LNCaP clone FGC (cell line): Measurements from ENCODE around the gene TNXB.

Experiments
- DNase-seq: peaks from one replicate; pipeline ENCODE4 v3.0.0-alpha.2; 2011; ENCODE audit warnings: low read depth
- H3K4me3 ChIP-seq: 2 replicates; pipeline ENCODE4 v1.5.1; 2011; ENCODE audit warnings: mild to moderate bottlenecking, low read depth, low read length, control low read depth
- CTCF ChIP-seq: IDR thresholded peaks from 2 replicates; pipeline ENCODE4 v1.5.1; 2012; ENCODE audit warnings: mild to moderate bottlenecking; ENCODE audit not compliant: control insufficient read depth, insufficient read depth; ENCODE audit errors: extremely low read depth

TNXB gene

DNA sequence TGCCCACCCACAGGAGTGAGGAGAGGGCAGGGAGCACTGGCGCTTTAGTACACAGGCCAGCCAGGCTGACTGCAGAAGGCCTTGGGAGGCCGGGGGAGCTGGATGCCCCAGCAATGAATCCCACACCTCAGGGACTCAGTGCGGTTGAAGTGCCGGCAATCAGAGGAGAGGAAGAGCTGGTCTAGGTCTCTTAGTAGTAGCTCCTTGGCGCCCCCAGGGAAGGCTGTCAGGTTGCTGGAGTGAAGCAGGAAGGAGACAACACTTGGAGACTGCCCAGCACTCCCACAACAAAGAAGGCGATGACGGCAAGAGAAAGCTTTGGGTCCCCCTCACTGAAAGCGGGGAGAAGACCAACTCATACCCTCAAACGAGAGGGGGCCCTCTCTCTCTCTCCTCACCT lies 8.3 kb upstream of the TNXB start:
- DNase-seq, result no peak
- no peak for TF ChIP-seq CTCF
- no peak overlapping the region for H3K4me3 ChIP-seq

DNA sequence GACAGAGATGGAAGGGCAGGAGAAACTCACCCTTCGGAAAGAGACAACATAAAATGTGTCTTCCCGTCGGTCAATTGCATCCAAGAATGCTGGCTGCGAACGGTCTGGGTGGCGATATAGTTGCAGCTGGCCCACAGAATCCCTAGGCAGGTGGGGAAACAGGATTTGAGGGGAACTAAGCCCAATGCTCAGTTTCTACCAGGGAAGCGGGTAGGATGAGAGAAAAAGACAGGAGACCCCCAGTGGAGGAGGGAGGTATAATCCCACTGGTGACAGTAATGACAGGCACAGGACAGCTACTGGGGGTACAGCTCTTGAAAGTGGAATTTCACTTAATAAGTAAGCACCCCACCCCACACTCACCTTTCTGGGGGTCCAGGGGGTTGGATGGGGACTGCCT lies 7.5 kb upstream of the TNXB start:
- no peak for DNase-seq
- peak; percentile 41; the same call in 1 of the 2 replicates for TF ChIP-seq CTCF
- no peak overlapping the region for H3K4me3 ChIP-seq

DNA sequence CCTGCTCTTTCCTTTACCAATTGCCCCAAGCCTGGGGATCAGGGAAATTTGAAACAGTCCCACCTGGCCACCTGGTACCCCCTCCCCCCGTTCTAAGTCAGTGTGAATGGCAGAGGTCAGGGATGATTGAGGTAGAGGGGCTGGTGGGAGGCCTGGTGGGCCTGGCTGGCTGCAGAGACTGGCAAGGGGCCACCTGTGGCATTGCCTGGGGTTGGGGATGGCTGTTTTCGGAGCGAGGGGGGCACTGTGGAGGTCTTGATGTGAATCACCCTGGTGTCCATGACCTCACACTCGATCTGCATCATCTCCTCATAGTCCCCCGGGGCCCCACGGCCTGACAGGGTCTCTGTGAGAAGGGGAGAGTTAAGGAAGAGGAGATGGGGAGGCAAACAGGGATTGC lies 6.5 kb upstream of the TNXB start:
- no peak for DNase-seq
- TF ChIP-seq CTCF, result no peak
- no peak overlapping the region for H3K4me3 ChIP-seq

- H3K4me3 ChIP-seq, result no peak overlapping the region
- no peak for DNase-seq
- no peak for TF ChIP-seq CTCF
Measured at GRCh38 chr6:32114796-32115195, 5.7 kb upstream of the TNXB start.

DNA sequence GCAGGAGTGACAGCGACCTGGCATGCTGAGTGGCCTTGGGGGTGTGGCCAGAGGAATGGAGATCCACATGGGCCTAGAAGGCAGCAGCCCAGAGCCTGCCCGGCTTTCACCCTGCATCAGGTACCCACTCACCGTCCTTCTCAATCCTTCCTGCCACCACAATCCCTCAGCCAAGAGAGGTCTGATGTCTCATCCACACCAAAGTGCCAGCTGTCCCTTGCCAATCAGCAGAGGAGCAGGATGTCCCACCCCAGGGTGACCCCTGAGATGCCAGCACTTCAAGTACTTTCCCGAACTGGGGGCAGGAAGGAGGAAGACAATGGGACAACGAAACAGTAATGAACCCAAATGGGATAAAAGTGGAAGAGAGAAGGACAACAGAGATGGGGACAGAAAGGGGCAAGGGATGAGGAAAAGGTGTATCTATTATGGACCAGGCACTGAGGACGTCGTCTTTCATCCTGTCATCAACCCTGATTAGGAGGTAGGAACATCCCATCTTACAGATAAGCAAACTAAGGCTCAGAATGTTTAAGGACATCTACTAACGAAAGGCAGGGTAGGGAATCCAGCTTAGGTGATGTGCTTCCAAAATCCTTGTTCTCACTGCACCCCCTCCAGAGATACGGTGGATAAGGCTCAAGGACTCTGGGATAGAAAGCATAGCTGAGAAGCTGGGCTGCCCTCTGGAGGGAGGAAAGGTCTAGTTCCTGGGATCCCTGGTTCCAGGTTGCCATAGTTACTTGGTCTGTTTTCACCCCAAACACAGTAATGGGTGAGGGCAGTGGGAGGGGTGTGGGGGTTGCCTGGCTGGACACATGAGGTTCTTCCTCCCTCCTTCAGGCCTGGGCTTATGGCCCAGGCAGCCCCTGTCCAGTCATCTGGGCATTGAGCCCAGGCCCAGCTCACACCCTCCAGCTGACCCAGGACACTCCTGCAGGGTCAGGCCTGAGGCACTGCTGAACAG lies 4.5 kb upstream of the TNXB start:
- H3K4me3 ChIP-seq, result no peak overlapping the region
- no peak for DNase-seq
- TF ChIP-seq CTCF, result no peak

DNA sequence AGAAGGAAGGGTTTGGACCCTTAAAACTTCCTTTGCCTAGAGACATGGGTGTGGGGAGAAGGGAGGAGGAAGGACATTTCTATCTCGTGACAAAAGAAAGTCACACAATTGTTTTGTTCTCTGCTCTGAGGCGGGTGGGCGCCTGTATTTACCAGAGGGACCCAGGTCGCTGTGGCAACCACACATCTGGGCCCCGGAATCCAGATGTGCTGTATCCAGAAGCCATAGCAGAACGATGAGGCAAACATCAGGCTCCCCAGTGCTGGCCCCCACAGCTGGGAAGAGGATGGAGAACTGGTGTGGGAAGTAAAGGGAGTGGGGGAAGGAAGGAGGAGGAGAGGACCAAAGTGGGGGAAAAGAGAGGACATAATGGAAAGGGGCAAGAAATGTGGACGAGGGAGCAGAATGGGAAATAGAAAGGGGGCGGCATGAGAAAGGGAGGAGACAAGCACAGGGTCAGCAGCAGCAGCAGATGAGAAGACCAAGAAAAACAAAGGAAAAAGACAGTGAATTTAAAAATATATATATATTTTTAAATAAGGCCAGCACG lies 3.4 kb upstream of the TNXB start:
- no peak overlapping the region for H3K4me3 ChIP-seq
- no peak for DNase-seq
- no peak for TF ChIP-seq CTCF
